Neural progenitor cell (in vitro differentiated cells): ENCODE measurements around the gene GBP4. TPM values are rescaled to one million over a fixed set of nuclear protein-coding genes. Genes with fewer than 3 reads are reported as not detected.

Experiments used
- DNase-seq: peaks from one replicate; pipeline ENCODE4 v3.0.0-alpha.2; 2016; ENCODE audit warnings: low spot score
- H2AFZ ChIP-seq: fragments of 200-600 bp; sonication (generic); replicated peaks from 2 replicates; pipeline ENCODE4 v1.6.1; 2016; ENCODE audit warnings: antibody characterized with exemption
- H3F3A ChIP-seq: fragments of 200-600 bp; sonication (generic); 2 replicates; pipeline ENCODE4 v1.6.1; 2016; ENCODE audit warnings: antibody characterized with exemption, low read depth
- H3K27ac ChIP-seq: fragments of 200-600 bp; sonication (generic); 2 replicates; pipeline ENCODE4 v1.5.1; 2016; ENCODE audit warnings: mild to moderate bottlenecking
- H3K27me3 ChIP-seq: fragments of 200-600 bp; sonication (generic); 2 replicates; pipeline ENCODE4 v1.6.1; 2016; ENCODE audit warnings: mild to moderate bottlenecking, moderate library complexity
- H3K36me3 ChIP-seq: fragments of 200-600 bp; sonication (generic); 2 replicates; pipeline ENCODE4 v1.5.1; 2016
- H3K4me1 ChIP-seq: fragments of 200-600 bp; sonication (generic); 2 replicates; pipeline ENCODE4 v1.6.1; 2016; ENCODE audit warnings: mixed run types
- H3K4me2 ChIP-seq: fragments of 200-600 bp; sonication (generic); 2 replicates; pipeline ENCODE4 v1.6.1; 2016
- H3K4me3 ChIP-seq: fragments of 200-600 bp; sonication (generic); 2 replicates; pipeline ENCODE4 v1.5.1; 2016
- H3K79me2 ChIP-seq: fragments of 200-600 bp; sonication (generic); 2 replicates; pipeline ENCODE4 v1.6.1; 2016; ENCODE audit warnings: low read depth
- H3K9ac ChIP-seq: fragments of 200-600 bp; sonication (generic); 2 replicates; pipeline ENCODE4 v1.6.1; 2016
- H3K9me3 ChIP-seq: fragments of 200-600 bp; sonication (generic); 2 replicates; pipeline ENCODE4 v1.5.1; 2016; ENCODE audit warnings: low read depth
- H4K20me1 ChIP-seq: fragments of 200-600 bp; sonication (generic); 2 replicates; pipeline ENCODE4 v1.6.1; 2016; ENCODE audit warnings: low read depth
- H3K27ac Mint-ChIP-seq: 3 replicates; pipeline ENCODE4 v1.8.0; 2021; ENCODE audit warnings: mixed read lengths
- H3K27me3 Mint-ChIP-seq: 2 replicates; pipeline ENCODE4 v1.8.0; 2022; ENCODE audit warnings: low read depth, mild to moderate bottlenecking, inconsistent platforms, moderate library complexity, mixed read lengths; ENCODE audit not compliant: insufficient read depth
- H3K36me3 Mint-ChIP-seq: 3 replicates; pipeline ENCODE4 v1.8.0; 2021; ENCODE audit warnings: mixed read lengths
- H3K4me1 Mint-ChIP-seq: 3 replicates; pipeline ENCODE4 v1.8.0; 2021; ENCODE audit warnings: mixed read lengths
- H3K4me3 Mint-ChIP-seq: 3 replicates; pipeline ENCODE4 v1.8.0; 2021; ENCODE audit warnings: mild to moderate bottlenecking, moderate library complexity, mixed read lengths
- H3K9me3 Mint-ChIP-seq: 3 replicates; pipeline ENCODE4 v1.8.0; 2020; ENCODE audit warnings: mixed read lengths
- CTCF ChIP-seq: fragments of 200-600 bp; sonication (generic); IDR thresholded peaks from 2 replicates; pipeline ENCODE4 v1.5.1; 2017; ENCODE audit warnings: antibody characterized with exemption, mild to moderate bottlenecking
- EZH2 ChIP-seq: fragments of 200-600 bp; sonication (generic); IDR thresholded peaks from 2 replicates; pipeline ENCODE4 v1.6.1; 2017; ENCODE audit warnings: antibody characterized with exemption, mild to moderate bottlenecking, moderate library complexity
- EZH2phosphoT487 ChIP-seq: fragments of 200-600 bp; sonication (generic); IDR thresholded peaks from 2 replicates; pipeline ENCODE4 v1.6.1; 2017; ENCODE audit warnings: antibody characterized with exemption
- total RNA-seq: library from RNA; depleted of rRNA; stranded (reverse); fragments of >200 nt; gene quantifications from 2 replicates; pipeline ENCODE4 v1.2.3, GENCODE V29; 2015; ENCODE audit warnings: low replicate concordance

Gene GBP4
- total RNA-seq, 1 donor from 2014 or later = not detected

- Mint-ChIP-seq H3K36me3 (no peaks in the 10 kb centered on the region), H3K9me3 (peaks cover 13% of the 10 kb centered on the region), H3K4me1 (no peaks in the 10 kb centered on the region), H3K4me3 (no peak overlapping the region), H3K27me3 (no peaks in the 10 kb centered on the region), H3K27ac (no peak overlapping the region)
- no peaks in the 10 kb centered on the region for H3K79me2 ChIP-seq
- H3K4me3 ChIP-seq = no peak overlapping the region
- H3K36me3 ChIP-seq = no peaks in the 10 kb centered on the region
- TF ChIP-seq EZH2 (no peak), EZH2phosphoT487 (no peak), CTCF (no peak)
- H3K4me1 ChIP-seq = no peaks in the 10 kb centered on the region
- DNase-seq = no peak
- no peak overlapping the region for H3K4me2 ChIP-seq
- no peak overlapping the region for H3K27ac ChIP-seq
- H3K9ac ChIP-seq = no peak overlapping the region
- no peaks in the 10 kb centered on the region for H3F3A ChIP-seq
- no peaks in the 10 kb centered on the region for H3K9me3 ChIP-seq
- no peaks in the 10 kb centered on the region for H3K27me3 ChIP-seq
- no peaks in the 10 kb centered on the region for H4K20me1 ChIP-seq
- H2AFZ ChIP-seq = no peak overlapping the region
These were observed 4.4 kb upstream of the GBP4 start for GRCh38 chr1:89203166-89203565.

- no peaks in the 10 kb centered on the region for H3K4me1 Mint-ChIP-seq
- H3K27me3 Mint-ChIP-seq = no peaks in the 10 kb centered on the region
- H3K36me3 Mint-ChIP-seq = no peaks in the 10 kb centered on the region
- DNase-seq = no peak
- no peak overlapping the region for H3K27ac ChIP-seq
- H3K79me2 ChIP-seq = no peaks in the 10 kb centered on the region
- no peak overlapping the region for H3K4me2 ChIP-seq
- TF ChIP-seq EZH2phosphoT487 (no peak), EZH2 (no peak), CTCF (no peak)
- H3F3A ChIP-seq = no peaks in the 10 kb centered on the region
- H3K9ac ChIP-seq = no peak overlapping the region
- peaks cover 8% of the 10 kb centered on the region for H3K9me3 Mint-ChIP-seq
- no peaks in the 10 kb centered on the region for H3K9me3 ChIP-seq
- no peaks in the 10 kb centered on the region for H3K27me3 ChIP-seq
- no peaks in the 10 kb centered on the region for H3K4me1 ChIP-seq
- H4K20me1 ChIP-seq = no peaks in the 10 kb centered on the region
- no peak overlapping the region for H3K4me3 ChIP-seq
- H2AFZ ChIP-seq = no peak overlapping the region
- H3K36me3 ChIP-seq = no peaks in the 10 kb centered on the region
- H3K4me3 Mint-ChIP-seq = no peak overlapping the region
- H3K27ac Mint-ChIP-seq = no peak overlapping the region
These were observed 2.5 kb upstream of the GBP4 start for GRCh38 chr1:89201106-89201794.

GRCh38 chr1:89200663-89201062 is 1.9 kb upstream of the GBP4 start:
- DNase-seq = no peak
- Histone ChIP-seq H3K4me2 (no peak overlapping the region), H3K4me3 (no peak overlapping the region), H2AFZ (no peak overlapping the region), H3K9ac (no peak overlapping the region), H3K79me2 (no peaks in the 10 kb centered on the region), H3K36me3 (no peaks in the 10 kb centered on the region), H3K9me3 (no peaks in the 10 kb centered on the region), H3K27ac (no peak overlapping the region), H4K20me1 (no peaks in the 10 kb centered on the region), H3K4me1 (no peaks in the 10 kb centered on the region), H3K27me3 (no peaks in the 10 kb centered on the region), H3F3A (no peaks in the 10 kb centered on the region)
- H3K4me3 Mint-ChIP-seq = no peak overlapping the region
- no peaks in the 10 kb centered on the region for H3K27me3 Mint-ChIP-seq
- no peak overlapping the region for H3K27ac Mint-ChIP-seq
- H3K36me3 Mint-ChIP-seq = no peaks in the 10 kb centered on the region
- H3K4me1 Mint-ChIP-seq = no peaks in the 10 kb centered on the region
- H3K9me3 Mint-ChIP-seq = peaks cover 8% of the 10 kb centered on the region
- TF ChIP-seq CTCF (no peak), EZH2phosphoT487 (no peak), EZH2 (no peak)
